Fibroblast of pulmonary artery (primary cell): Measurements from ENCODE around the gene PAX5.

Experiments used
- DNase-seq: peaks from one replicate; pipeline ENCODE4 v3.0.0-alpha.2; 2010; ENCODE audit warnings: low read depth
- H3K4me3 ChIP-seq: replicated peaks from 2 replicates; pipeline ENCODE4 v1.5.1; 2011; ENCODE audit warnings: low read depth, mild to moderate bottlenecking, control low read depth, low read length, moderate library complexity
- CTCF ChIP-seq: IDR thresholded peaks from 2 replicates; pipeline ENCODE4 v1.5.1; 2011; ENCODE audit warnings: mild to moderate bottlenecking, control low read depth, low read length, inconsistent platforms; ENCODE audit errors: missing control alignments

Gene PAX5

GRCh38 chr9:37011530-37011929, 22.5 kb downstream of the PAX5 start:
- no peak for TF ChIP-seq CTCF
- DNase-seq: no peak
- H3K4me3 ChIP-seq: no peak overlapping the region

- DNase-seq: no peak
- no peak overlapping the region for H3K4me3 ChIP-seq
- TF ChIP-seq CTCF: no peak
These were observed 23.1 kb downstream of the PAX5 start for GRCh38 chr9:37010976-37011375.

GRCh38 chr9:37010180-37010579, 23.9 kb downstream of the PAX5 start:
- TF ChIP-seq CTCF: no peak
- no peak for DNase-seq
- H3K4me3 ChIP-seq: no peak overlapping the region

GRCh38 chr9:37007295-37007694, 26.8 kb downstream of the PAX5 start:
- no peak overlapping the region for H3K4me3 ChIP-seq
- DNase-seq: no peak
- no peak for TF ChIP-seq CTCF

GRCh38 chr9:37005517-37006140, 28.4 kb downstream of the PAX5 start:
- no peak for DNase-seq
- no peak overlapping the region for H3K4me3 ChIP-seq
- TF ChIP-seq CTCF: no peak

- no peak overlapping the region for H3K4me3 ChIP-seq
- no peak for TF ChIP-seq CTCF
- DNase-seq: no peak
These were observed 29.6 kb downstream of the PAX5 start for GRCh38 chr9:37004424-37004935.
